OCI-LY7 (cell line): ENCODE measurements around the gene SNRPD3. TPM values are rescaled to one million over a fixed set of nuclear protein-coding genes. Genes with fewer than 3 reads are reported as not detected.

Experiments used
- BruUV-seq: library from RNA; stranded (reverse); fragments of 400-500 nt; replicated peaks from 2 replicates; lab custom pipeline; 2021; lab: Mats Ljungman, UMichigan
- CTCF ChIA-PET: fragments of 300-600 bp; sonication (Branson Sonifier 250); formaldehyde crosslinking; loops from one replicate; lab custom pipeline; 2022; ENCODE audit warnings: antibody characterized with exemption; ENCODE audit not compliant: unreplicated experiment; lab: Charles Lee
- POLR2A ChIA-PET: fragments of 300-600 bp; sonication (Branson Sonifier 250); formaldehyde crosslinking; loops from one replicate; lab custom pipeline; 2022; ENCODE audit warnings: antibody characterized with exemption; lab: Charles Lee
- DNase-seq: peaks from one replicate; pipeline ENCODE4 v3.0.0-alpha.2; 2015; ENCODE audit warnings: low spot score
- H2AFZ ChIP-seq: fragments of 200-600 bp; sonication (generic), shearing (Covaris generic); 2 replicates; pipeline ENCODE4 v1.6.1; 2014; ENCODE audit warnings: mild to moderate bottlenecking, antibody characterized with exemption, low read length, moderate library complexity
- H3K27ac ChIP-seq: fragments of 200-600 bp; sonication (generic); 2 replicates; pipeline ENCODE4 v1.5.1; 2014; ENCODE audit warnings: mixed run types, low read depth, mild to moderate bottlenecking, moderate library complexity, low read length, inconsistent platforms; ENCODE audit not compliant: poor library complexity, severe bottlenecking
- H3K36me3 ChIP-seq: fragments of 200-600 bp; sonication (generic); 2 replicates; pipeline ENCODE4 v1.6.1; 2014; ENCODE audit warnings: mild to moderate bottlenecking, antibody characterized with exemption, low read length, moderate library complexity, mixed read lengths; ENCODE audit not compliant: insufficient read depth
- H3K4me1 ChIP-seq: fragments of 200-600 bp; sonication (generic); 2 replicates; pipeline ENCODE4 v1.5.1; 2014; ENCODE audit warnings: mild to moderate bottlenecking, low read length; ENCODE audit not compliant: insufficient read depth, poor library complexity, severe bottlenecking
- H3K4me2 ChIP-seq: fragments of 200-600 bp; sonication (generic); 2 replicates; pipeline ENCODE4 v1.6.1; 2014; ENCODE audit warnings: mild to moderate bottlenecking, low read length
- H3K4me3 ChIP-seq: fragments of 200-600 bp; sonication (generic); 2 replicates; pipeline ENCODE4 v1.5.1; 2014; ENCODE audit warnings: mild to moderate bottlenecking, low read depth, low read length; ENCODE audit not compliant: poor library complexity, severe bottlenecking
- H3K79me2 ChIP-seq: fragments of 200-600 bp; sonication (generic); 2 replicates; pipeline ENCODE4 v1.6.1; 2016; ENCODE audit warnings: low read depth, mild to moderate bottlenecking, low read length, moderate library complexity, mixed read lengths; ENCODE audit not compliant: insufficient read depth
- H3K9me2 ChIP-seq: fragments of 200-600 bp; sonication (generic); 2 replicates; pipeline ENCODE4 v1.6.1; 2016; ENCODE audit warnings: mild to moderate bottlenecking, low read length, mixed read lengths; ENCODE audit not compliant: insufficient read depth
- H3K9me3 ChIP-seq: fragments of 200-600 bp; sonication (generic); 2 replicates; pipeline ENCODE4 v1.6.1; 2014; ENCODE audit warnings: mild to moderate bottlenecking, mixed run types, low read length, mixed read lengths
- H4K20me1 ChIP-seq: fragments of 200-600 bp; sonication (generic); 2 replicates; pipeline ENCODE4 v1.6.1; 2014; ENCODE audit warnings: mild to moderate bottlenecking, antibody characterized with exemption, low read length, moderate library complexity, mixed read lengths; ENCODE audit not compliant: insufficient read depth
- EZH2phosphoT487 ChIP-seq: fragments of 200-600 bp; sonication (generic); IDR thresholded peaks from 2 replicates; pipeline ENCODE4 v1.6.1; 2018; ENCODE audit warnings: low read depth, borderline replicate concordance, mild to moderate bottlenecking, mixed run types, antibody characterized with exemption, low read length, moderate library complexity, mixed read lengths
- intact Hi-C: fragments of 100-400 bp; cut with micrococcal nuclease; formaldehyde crosslinking; loops from one replicate; pipeline ENCODE4 v1.10.0; 2022; ENCODE audit not compliant: unreplicated experiment
- total RNA-seq, 2 experiments: library from RNA; depleted of rRNA in 1 of 2; stranded (reverse); fragments of >200 nt in 1 of 2; shearing (Covaris generic) in 1 of 2; gene quantifications; 2 replicates each; pipeline ENCODE4 v1.2.3, GENCODE V29; 2014 to 2022
- TF ChIP-seq, protein P1 (sequence below): fragments of 200-600 bp; sonication (generic); conservative IDR thresholded peaks from 2 replicates; pipeline ENCODE4 v1.5.1; 2014; ENCODE audit warnings: mild to moderate bottlenecking, antibody characterized with exemption, low read length, moderate library complexity, mixed read lengths

The SNRPD3 gene
- total RNA-seq, 2 experiments from 2014 or later = 166 to 264 TPM

DNA sequence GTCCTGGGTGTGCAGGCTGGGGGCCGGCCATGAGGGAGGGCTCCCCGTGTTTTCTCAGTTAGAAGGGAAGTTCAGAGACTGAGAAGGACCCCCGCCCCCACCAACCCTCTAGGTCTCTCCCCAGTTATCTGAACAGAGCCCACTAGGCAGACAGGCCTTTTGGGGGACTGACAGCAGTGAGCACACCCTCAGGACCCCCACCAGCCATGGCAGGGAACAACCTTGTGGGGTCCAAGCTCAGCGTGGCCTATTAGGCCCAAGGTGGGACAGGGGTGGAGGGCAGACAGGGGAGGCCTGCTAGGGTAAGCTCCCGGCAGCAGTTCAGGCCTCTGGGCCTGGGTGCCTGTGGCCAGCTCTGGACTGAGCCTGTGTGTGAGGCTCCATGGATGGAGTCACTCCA, 31.5 kb downstream of the SNRPD3 start:
- Histone ChIP-seq H3K9me3 (no peaks in the 10 kb centered on the region), H3K4me2 (no peak overlapping the region), H3K79me2 (no peaks in the 10 kb centered on the region), H3K27ac (no peak overlapping the region), H3K4me1 (no peaks in the 10 kb centered on the region), H4K20me1 (no peaks in the 10 kb centered on the region), H3K36me3 (no peaks in the 10 kb centered on the region), H3K4me3 (no peak overlapping the region), H3K9me2 (no peaks in the 10 kb centered on the region), H2AFZ (no peak overlapping the region)
- BruUV-seq = no TSS peak
- CTCF ChIA-PET = interaction anchor here (0.6 kb wide), 1 partner anchor 1059 kb away, joined by 3 read pairs; no protein-coding TSS in a partner anchor
- intact Hi-C loops = no loop called here
- POLR2A ChIA-PET = no interaction called here
- TF ChIP-seq, protein P1, sequence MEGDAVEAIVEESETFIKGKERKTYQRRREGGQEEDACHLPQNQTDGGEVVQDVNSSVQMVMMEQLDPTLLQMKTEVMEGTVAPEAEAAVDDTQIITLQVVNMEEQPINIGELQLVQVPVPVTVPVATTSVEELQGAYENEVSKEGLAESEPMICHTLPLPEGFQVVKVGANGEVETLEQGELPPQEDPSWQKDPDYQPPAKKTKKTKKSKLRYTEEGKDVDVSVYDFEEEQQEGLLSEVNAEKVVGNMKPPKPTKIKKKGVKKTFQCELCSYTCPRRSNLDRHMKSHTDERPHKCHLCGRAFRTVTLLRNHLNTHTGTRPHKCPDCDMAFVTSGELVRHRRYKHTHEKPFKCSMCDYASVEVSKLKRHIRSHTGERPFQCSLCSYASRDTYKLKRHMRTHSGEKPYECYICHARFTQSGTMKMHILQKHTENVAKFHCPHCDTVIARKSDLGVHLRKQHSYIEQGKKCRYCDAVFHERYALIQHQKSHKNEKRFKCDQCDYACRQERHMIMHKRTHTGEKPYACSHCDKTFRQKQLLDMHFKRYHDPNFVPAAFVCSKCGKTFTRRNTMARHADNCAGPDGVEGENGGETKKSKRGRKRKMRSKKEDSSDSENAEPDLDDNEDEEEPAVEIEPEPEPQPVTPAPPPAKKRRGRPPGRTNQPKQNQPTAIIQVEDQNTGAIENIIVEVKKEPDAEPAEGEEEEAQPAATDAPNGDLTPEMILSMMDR = no peak
- TF ChIP-seq EZH2phosphoT487 = no peak
- no peak for DNase-seq

DNA sequence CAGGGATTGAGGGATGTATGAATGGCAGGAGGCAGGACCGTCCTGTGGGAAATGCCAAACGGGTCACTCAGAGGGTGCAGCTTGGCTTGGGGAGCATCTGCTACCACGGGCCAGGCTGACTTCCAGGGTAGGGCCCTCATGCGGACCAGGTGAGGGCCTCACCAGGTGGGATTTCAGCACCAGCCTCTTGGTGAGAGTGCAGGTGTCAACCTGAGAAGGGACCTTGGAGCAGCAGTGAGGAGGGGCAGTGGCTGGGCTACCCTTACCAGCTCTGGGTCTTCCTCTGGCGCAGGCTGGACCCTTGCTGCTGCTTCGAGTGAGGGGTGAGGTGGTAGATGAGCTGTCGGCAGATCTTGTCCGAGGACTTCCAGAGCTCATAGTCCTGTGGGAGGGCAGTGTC, 32.1 kb downstream of the SNRPD3 start:
- H3K9me2 ChIP-seq = no peaks in the 10 kb centered on the region
- no peaks in the 10 kb centered on the region for H3K4me1 ChIP-seq
- H3K9me3 ChIP-seq = no peaks in the 10 kb centered on the region
- ChIA-PET POLR2A (no interaction called here), CTCF (interaction anchor here (0.6 kb wide), 1 partner anchor 1058 kb away, joined by 3 read pairs; no protein-coding TSS in a partner anchor)
- no peak overlapping the region for H3K27ac ChIP-seq
- no peaks in the 10 kb centered on the region for H3K36me3 ChIP-seq
- TF ChIP-seq, protein P1 = no peak
- no peak for TF ChIP-seq EZH2phosphoT487
- no peaks in the 10 kb centered on the region for H3K79me2 ChIP-seq
- BruUV-seq = no TSS peak
- H3K4me2 ChIP-seq = no peak overlapping the region
- H2AFZ ChIP-seq = no peak overlapping the region
- H3K4me3 ChIP-seq = no peak overlapping the region
- DNase-seq = no peak
- no peaks in the 10 kb centered on the region for H4K20me1 ChIP-seq
- intact Hi-C loops = no loop called here

DNA sequence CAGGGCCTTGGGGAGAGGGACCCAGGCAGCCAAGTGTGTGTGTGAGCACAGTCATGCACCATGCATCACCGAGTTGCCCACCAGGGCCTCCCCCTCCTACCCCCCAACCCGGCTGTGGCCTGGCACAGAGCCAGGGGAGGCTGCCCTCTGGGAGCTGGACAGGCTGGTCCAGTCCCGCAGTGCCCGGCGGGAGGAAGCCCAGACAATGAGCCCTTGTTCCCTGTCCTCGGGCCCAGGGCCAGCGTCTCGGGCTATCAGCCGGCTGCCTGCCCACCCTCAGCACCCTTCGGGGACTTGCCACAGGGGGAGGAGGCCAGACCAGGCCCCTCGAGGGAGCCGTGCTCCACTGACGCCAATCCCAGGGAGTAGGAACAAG, 32.6 kb downstream of the SNRPD3 start:
- H4K20me1 ChIP-seq = no peaks in the 10 kb centered on the region
- H3K79me2 ChIP-seq = no peaks in the 10 kb centered on the region
- no peak for DNase-seq
- no peaks in the 10 kb centered on the region for H3K4me1 ChIP-seq
- intact Hi-C loops = no loop called here
- CTCF ChIA-PET = no interaction called here
- no peak overlapping the region for H2AFZ ChIP-seq
- no peak overlapping the region for H3K4me2 ChIP-seq
- H3K4me3 ChIP-seq = no peak overlapping the region
- no peak for TF ChIP-seq EZH2phosphoT487
- TF ChIP-seq, protein P1 = no peak
- H3K9me2 ChIP-seq = no peaks in the 10 kb centered on the region
- BruUV-seq = no TSS peak
- H3K36me3 ChIP-seq = no peaks in the 10 kb centered on the region
- POLR2A ChIA-PET = no interaction called here
- H3K27ac ChIP-seq = no peak overlapping the region
- no peaks in the 10 kb centered on the region for H3K9me3 ChIP-seq
